OCI-M2 (cell line): ENCODE data around the gene SCTR.

Experiments
- DNase-seq: peaks from one replicate; lab custom pipeline; 2025; ENCODE audit not compliant: unreplicated experiment; lab: John Stamatoyannopoulos, UW

Gene SCTR

GRCh38 chr2:119523952-119524694 is at the start of gene SCTR:
Gene SCTR, minus strand, starts transcription at chr2:119524483. Its CDS starts 257 bp downstream, at chr2:119524226.
- DNase-seq, result no peak

GRCh38 chr2:119567292-119567691 is 43.0 kb upstream of the SCTR start:
- no peak for DNase-seq

GRCh38 chr2:119565481-119565880 is 41.2 kb upstream of the SCTR start:
- no peak for DNase-seq

GRCh38 chr2:119553687-119554344 is 29.5 kb upstream of the SCTR start:
- no peak for DNase-seq

- DNase-seq, result no peak
Observed at GRCh38 chr2:119552902-119553301, 28.6 kb upstream of the SCTR start.

DNA sequence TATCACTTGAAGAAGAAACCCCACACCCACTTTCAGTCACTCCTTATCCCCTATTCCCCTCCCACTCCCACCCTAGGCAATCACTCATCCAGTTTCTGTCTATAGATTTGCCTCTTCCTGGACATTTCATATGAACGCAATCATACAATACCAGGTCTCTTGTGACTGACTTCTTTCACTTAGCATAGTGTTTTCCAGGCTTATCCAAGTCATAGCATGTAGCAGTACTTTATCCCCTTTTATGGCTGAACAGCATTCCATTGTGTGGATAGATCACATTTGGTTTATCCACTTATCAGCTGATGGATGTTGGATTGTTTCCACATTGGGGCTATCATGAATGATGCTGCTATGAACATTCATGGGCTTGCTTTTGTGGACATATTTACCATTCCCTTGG is 26.6 kb upstream of the SCTR start:
- no peak for DNase-seq

DNA sequence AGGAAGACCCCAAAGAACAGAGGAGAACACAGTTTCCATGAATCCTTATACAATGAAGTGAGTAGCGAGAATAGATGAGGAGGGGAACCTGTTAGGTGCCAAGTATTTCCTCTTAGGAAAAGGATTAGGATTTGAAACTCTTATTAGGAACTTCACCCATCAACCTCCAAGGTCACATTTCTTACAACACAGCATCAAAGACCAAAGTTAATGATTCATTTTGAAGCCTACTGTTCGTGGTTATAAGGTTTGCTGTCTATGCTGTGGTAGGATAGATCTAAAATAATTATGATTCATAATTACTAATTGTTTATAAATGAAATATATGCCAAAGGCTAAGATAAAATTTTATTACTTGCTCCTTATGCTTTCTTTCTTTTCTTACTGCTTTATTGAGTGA is 26.1 kb upstream of the SCTR start:
- no peak for DNase-seq

DNA sequence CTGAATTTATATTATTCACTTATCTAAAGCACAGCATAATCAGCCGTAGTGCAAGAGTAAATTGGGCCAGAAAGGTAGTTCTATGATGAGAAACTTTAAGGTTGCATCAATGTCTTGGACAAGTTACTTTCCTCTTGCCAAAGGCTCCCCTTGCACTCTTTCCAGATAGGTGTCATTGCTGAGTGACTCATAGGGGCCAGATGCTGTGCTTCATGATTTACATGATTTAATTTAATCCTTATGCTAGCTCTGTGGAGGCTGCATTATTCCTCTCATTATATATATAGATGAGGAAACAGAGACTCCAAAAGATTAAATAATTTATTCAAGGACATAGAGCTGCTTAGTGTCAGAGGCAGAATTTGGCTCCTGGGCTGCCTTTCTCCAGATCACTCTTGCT is 25.0 kb upstream of the SCTR start:
- no peak for DNase-seq

DNA sequence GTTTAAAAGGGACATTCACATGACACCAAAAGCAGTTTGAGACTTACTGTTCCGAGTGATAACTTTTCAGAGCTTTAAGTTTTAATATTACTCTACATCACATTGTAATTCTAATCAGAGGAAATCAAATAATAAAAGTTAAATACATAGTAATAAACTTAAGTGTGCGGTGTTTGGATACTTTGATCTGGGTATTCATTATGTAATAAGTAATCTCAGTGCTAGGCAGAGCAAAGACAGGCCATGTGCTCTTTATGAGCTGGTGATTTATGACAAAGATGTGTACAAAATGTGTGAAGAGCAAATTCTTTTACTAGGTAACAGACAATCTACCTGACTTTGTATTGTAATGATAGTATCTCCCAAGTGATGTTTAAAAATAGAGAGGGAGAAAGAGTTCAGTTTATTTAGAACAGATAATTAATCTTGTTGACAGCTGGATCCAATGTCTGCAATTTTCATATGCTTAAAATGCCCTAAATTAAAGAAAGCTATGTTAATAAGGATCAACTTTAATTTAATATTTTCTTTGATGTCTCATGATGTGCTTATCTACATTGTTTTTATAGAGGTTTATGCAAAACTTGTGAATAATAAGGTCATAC is 24.3 kb upstream of the SCTR start:
- no peak for DNase-seq

- no peak for DNase-seq
Observed at GRCh38 chr2:119546447-119546767, 22.1 kb upstream of the SCTR start.

- DNase-seq, result no peak
Observed at GRCh38 chr2:119545754-119546446, 21.6 kb upstream of the SCTR start.

- no peak for DNase-seq
Observed at GRCh38 chr2:119544939-119545475, 20.7 kb upstream of the SCTR start.

DNA sequence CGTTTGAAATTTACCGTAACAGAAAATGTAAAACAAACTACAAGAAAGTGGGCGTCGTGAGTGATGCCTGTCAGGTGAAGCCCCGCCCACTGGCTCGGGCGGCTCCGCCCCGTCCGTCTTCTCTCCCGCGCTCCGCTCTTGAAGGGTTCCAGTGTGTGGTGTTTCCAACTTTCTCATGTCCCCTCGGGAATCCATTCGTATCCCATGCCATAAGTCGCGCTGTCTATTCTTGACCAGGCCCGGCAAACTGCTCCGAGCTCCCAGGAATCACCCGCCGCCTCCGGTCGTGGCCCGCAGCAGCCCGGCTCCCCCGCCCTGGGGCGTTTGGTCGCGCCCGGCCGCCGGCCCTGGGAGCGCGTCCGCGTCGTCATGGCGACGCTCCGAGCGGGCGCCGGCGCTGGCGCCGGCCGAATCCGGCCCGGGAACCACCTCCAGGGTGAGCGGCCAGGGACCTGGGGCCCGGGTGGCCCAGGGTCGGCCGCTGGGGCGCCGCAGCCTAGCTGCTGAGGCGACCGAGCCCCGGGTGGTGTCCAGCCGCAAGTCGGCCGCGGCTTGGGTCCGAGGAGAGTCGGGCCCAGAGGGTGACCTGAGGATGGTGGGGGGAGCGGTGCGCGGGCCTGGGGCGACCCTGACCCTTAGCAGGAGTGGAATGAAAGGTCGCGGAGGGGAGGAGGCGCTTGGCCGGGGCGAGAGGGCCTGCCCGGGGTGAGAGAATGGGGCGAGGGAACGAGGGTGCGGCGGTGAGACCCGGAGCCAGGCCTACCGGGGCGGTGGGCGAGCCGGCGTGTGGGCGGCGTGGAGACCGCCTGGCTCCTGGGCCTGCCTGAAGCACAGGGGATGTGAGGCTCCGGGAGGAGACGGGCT is 20.0 kb upstream of the SCTR start, which contains the start of gene CFAP221:
Gene CFAP221 (plus strand): TSS at position 375 of the 864 bp plus-strand sequence. CDS start 1,683 bp downstream, outside the sequence.
- DNase-seq, result peak; percentile 50

DNA sequence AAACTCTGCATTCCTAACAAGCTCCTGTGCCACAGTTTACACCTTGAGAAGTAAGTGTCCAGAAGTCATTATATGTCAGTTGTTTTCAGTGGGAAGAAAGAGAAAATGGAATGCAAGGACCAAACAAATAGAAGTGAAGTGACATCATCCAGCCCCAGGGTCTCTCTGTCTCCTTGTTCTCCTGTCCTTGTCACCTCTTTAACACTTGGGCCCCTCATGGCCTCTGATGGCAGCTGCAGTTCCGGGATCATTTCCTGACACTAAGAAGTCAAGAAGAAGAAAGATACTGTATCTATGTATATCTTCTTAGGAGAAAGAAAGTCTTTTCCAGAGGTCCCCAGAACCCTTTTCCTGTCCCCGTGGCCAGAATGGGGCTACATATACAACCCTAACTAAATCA is 17.2 kb upstream of the SCTR start:
- DNase-seq, result no peak

GRCh38 chr2:119537792-119538191 is 13.5 kb upstream of the SCTR start:
- no peak for DNase-seq

DNA sequence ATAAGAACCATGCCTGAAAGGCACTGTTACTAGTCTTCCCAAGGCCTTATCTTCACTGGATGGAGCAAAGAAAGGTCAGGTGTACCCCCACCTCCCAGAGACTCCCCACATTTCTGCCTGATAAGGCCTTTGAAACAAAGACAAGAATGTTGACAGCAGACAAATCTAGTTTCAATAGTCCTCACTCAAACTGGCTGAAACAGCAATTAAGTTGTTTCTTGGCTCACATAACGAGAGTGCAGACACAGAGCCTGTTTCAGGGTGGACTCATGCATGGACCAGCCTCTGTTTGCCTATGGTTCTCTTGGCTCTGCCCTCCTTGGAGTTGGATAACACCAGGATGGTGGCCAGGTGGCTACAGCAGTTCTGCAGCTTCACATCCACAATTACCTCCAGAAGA is 12.4 kb upstream of the SCTR start:
- DNase-seq, result no peak

GRCh38 chr2:119536211-119536610 is 11.9 kb upstream of the SCTR start:
- DNase-seq, result no peak

DNA sequence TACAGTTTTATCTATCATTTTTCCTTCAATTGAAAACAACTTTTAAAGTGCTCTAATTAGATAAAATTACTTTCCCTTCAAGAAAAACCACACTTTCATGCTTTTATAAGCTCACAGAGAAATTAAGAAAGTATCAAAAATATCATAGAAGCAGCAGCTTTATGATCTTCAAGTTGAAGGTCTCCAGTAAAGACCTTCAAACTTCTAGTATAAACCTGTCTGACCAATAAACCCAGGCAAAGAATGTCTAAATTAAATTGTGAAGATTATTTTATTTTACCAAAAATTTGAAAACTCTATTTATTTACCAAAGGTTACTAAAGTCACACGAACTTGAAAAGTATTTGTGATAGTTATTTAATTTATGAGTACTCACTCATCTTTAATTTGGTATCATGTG is 9.3 kb upstream of the SCTR start:
- DNase-seq, result no peak

DNA sequence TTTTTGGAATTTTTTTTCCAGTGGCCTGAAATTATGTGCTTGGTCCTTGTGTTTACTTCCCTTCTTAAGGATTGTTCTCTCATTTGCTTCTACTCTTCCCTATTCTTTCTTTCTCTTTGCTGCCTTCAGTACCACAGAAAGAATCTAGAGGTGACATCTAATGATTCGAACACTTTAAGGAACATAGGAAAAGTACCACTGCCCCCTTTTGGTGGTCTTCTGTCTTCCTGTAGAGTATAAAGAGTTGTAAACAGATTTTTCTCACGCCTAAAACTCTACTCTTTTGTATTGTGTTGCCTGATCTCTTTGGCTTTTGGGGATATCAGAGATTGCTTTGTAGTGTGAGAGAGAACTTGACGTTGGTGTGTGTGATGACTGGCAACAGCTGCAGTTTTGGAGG is 7.0 kb upstream of the SCTR start:
- DNase-seq, result no peak

GRCh38 chr2:119527999-119528398 is 3.7 kb upstream of the SCTR start:
- DNase-seq, result no peak

DNA sequence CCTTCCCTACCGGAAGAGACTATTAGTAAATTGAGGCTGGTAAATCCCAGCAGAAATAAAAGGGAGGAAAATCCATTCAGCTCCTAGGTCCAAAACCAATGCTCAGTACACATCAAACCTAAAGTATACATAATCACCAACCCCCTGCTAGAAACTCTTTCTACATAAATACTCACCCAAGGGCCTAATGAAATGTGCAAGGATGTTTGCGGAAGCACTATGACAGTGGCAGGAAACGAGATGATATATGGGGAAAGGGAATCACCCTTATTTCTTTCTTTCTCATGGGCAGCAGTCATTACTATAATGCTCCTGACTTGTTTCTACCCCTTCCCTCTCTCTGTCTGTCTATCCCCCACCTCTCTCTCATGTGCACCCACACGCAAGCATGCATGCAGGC is 1.3 kb upstream of the SCTR start:
- DNase-seq, result no peak
